Retinal pigment epithelial cell (primary cell): Measurements from ENCODE around the gene PDE9A.
A peak's percentile ranks its signal among the peaks of the same experiment; 100 is the strongest.

Experiments
- DNase-seq: peaks from one replicate; pipeline ENCODE4 v3.0.0-alpha.2; 2010; ENCODE audit warnings: low read depth
- H3K4me3 ChIP-seq: 2 replicates; pipeline ENCODE4 v1.5.1; 2011; ENCODE audit warnings: mild to moderate bottlenecking, low read length, control low read depth, moderate library complexity
- CTCF ChIP-seq: conservative IDR thresholded peaks from 2 replicates; pipeline ENCODE4 v1.5.1; 2011; ENCODE audit warnings: low read depth, low read length, control low read depth, inconsistent platforms

Gene PDE9A

GRCh38 chr21:42665026-42665425 is 11.6 kb downstream of the PDE9A start:
- H3K4me3 ChIP-seq = no peak overlapping the region
- no peak for DNase-seq
- no peak for TF ChIP-seq CTCF

GRCh38 chr21:42665484-42665883 is 12.1 kb downstream of the PDE9A start:
- DNase-seq = no peak
- H3K4me3 ChIP-seq = no peak overlapping the region
- no peak for TF ChIP-seq CTCF

GRCh38 chr21:42666023-42666747 is 12.8 kb downstream of the PDE9A start:
- no peak overlapping the region for H3K4me3 ChIP-seq
- no peak for TF ChIP-seq CTCF
- DNase-seq = no peak

- DNase-seq = no peak
These were observed 13.5 kb downstream of the PDE9A start for GRCh38 chr21:42666925-42667324.

GRCh38 chr21:42668298-42668992 is 15.0 kb downstream of the PDE9A start:
- no peak overlapping the region for H3K4me3 ChIP-seq
- TF ChIP-seq CTCF = no peak
- no peak for DNase-seq

More at GRCh38 chr21:42666925-42667324, 13.5 kb downstream of the PDE9A start:
- H3K4me3 ChIP-seq = no peak overlapping the region
- no peak for TF ChIP-seq CTCF

- peak; percentile 43 for TF ChIP-seq CTCF
- no peak overlapping the region for H3K4me3 ChIP-seq
- no peak for DNase-seq
These were observed 15.6 kb downstream of the PDE9A start for GRCh38 chr21:42669041-42669440.
